IPS-18c (cell line): ENCODE data around the gene TUSC2.
"Not testable (repeated sequence)": the region's sequence is repeated elsewhere in the genome, so short reads cannot be mapped to it uniquely, and the experiment has no call there.

Experiments used
- H3K4me3 ChIP-seq: 2 replicates; pipeline ENCODE4 v1.7.0; 2013; ENCODE audit warnings: low read depth, mild to moderate bottlenecking, low read length, moderate library complexity; ENCODE audit not compliant: insufficient read depth
- H3K9me3 ChIP-seq: one replicate; pipeline ENCODE4 v1.6.1; 2013; ENCODE audit warnings: mild to moderate bottlenecking, low read length, moderate library complexity; ENCODE audit not compliant: control insufficient read depth, insufficient read depth

TUSC2 gene

GRCh38 chr3:50293079-50293801 is 34.8 kb downstream of the TUSC2 start:
- no peak overlapping the region for H3K4me3 ChIP-seq

DNA sequence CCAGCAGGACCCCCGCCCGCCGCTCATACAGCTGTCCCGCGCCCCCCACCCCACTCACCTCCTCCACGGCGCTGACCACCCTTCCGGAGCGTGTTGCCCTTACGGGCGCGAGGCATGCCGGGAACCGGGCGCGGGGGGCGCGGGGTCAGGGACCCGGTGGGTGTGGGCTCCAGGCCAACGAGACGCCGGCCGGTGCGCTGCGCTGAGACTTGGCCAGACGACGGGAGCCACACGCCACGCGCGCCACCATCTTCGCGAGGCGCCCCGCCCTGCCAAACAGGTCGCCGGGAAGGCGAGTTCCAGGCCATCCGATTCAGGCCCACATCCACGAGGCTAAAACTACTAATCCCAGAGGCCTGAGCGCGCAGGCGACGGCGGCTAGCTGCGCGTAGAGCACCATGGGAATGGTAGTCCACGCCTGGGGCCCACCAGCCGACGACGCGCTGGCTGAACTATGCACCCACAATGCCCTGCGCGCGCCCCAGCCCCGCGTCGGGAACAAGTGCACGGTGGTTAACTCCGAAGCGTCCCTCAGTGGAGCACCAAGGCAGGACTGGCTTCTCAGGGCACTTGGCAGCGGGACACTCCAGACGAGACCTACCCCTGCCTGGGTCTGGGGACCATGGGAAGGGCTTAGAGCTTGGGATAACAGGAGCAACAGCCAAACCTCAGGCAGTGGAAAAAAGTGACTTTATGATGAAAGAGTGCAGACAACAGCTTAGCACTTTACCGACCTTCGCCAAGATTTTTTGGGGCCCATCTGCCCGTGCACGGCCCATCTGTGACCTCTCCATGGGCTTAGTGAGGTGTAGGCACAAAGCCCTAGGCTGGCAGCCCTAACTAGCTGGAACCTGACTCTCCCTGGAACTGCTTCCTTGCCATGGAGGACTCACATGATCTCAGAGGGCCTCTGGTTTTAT is 35.6 kb downstream of the TUSC2 start, which contains the start of gene IFRD2:
Gene IFRD2, minus strand, starts transcription at position 271 of the 920 bp plus-strand sequence. Its CDS starts 155 bp downstream, at position 116.
- Histone ChIP-seq H3K4me3 (peak within 1 kb of the TSS; percentile 85), H3K9me3 (no peaks in the 10 kb centered on the region)

More at GRCh38 chr3:50293079-50293801, 34.8 kb downstream of the TUSC2 start:
- H3K9me3 ChIP-seq, result no peaks in the 10 kb centered on the region

GRCh38 chr3:50290161-50290641 is 37.8 kb downstream of the TUSC2 start:
- H3K4me3 ChIP-seq, result no peak overlapping the region
- no peaks in the 10 kb centered on the region for H3K9me3 ChIP-seq

- Histone ChIP-seq H3K9me3 (no peaks in the 10 kb centered on the region), H3K4me3 (no peak overlapping the region)
Observed at GRCh38 chr3:50289130-50289529, 38.9 kb downstream of the TUSC2 start.

- H3K9me3 ChIP-seq, result no peaks in the 10 kb centered on the region
- no peak overlapping the region for H3K4me3 ChIP-seq
Observed at GRCh38 chr3:50288387-50289007, 39.5 kb downstream of the TUSC2 start.

- no peak overlapping the region for H3K4me3 ChIP-seq
- no peaks in the 10 kb centered on the region for H3K9me3 ChIP-seq
Observed at GRCh38 chr3:50287262-50287661, 40.8 kb downstream of the TUSC2 start.

DNA sequence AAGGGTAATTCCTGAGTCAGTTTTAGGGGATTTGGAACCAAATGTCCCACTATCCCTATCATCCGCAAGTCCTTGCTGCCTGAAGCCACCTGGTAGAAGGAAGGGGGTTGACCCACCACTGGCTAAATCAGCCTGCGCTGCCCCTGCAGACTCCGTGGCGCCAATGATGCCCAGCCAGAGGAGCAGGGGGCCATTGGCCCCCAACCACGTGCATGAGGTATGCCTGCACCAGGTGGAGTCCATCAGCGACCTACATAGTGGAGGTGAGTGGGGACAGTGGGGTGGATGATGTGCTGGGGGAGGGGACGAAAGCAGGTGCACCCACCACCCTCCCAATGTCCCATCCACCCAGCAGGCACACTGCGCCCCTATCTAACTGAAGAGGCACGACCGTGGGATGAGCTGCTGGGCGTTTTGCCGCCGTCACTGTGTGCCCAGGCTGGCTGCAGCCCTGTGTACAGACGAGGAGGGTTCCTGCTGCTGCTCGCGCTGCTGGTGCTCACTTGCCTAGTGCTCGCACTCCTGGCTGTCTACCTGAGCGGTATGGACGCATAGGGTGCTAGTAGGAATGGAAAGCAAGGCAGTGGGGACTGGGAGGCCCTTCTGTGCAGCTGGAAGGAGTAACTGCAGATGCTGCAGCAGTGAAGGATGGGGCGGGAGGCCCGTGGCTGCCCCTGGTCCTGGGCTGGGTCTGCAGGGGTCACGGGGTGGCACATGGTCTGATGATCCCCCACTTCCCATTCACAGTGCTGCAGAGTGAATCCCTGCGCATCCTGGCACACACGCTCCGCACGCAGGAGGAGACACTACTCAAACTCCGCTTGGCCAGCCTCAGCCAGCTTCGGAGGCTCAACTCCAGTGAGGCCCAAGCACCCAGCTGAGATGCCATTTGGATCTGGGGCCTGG is 41.4 kb downstream of the TUSC2 start:
- Histone ChIP-seq H3K9me3 (no peaks in the 10 kb centered on the region), H3K4me3 (no peak overlapping the region)

DNA sequence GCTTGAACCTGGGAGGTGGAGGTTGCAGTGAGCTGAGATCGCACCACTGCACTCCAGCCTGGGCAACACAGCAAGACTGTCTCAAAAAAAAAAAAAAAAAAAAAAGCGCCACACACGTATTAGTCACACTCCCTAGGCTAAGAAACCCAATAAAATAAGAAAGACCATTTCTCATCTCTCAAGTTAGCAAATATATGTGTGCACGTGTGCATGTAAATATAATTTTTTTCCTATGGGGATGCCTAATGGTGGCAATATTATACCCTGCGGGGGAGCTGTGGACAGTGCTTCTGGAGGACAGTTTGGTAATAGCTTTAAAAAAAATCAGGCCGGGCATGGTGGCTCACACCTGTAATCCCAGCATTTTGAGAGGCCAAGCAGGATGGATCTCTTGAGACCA is 43.9 kb downstream of the TUSC2 start:
- H3K9me3 ChIP-seq, H3K4me3 ChIP-seq: not testable (repeated sequence)

GRCh38 chr3:50279255-50280016 is 48.6 kb downstream of the TUSC2 start:
- Histone ChIP-seq H3K4me3 (no peak overlapping the region), H3K9me3 (no peaks in the 10 kb centered on the region)

DNA sequence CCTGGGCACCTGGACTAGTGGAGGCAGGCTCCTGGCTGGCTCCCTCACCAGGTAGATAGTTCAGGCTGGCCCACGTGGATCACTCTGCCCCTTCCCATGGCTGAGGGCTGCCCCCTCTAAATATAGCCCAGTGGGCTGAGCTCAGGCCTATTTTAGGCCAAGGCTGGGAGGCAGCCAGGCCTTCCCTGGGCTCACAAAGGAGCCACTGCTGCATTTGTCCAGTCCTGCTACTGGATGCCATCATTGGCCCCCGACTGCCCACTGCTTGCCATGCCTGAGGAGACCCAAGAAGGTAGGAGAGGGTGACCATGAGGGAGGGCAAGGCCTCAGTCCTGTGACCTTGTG is 49.2 kb downstream of the TUSC2 start, which contains the start of gene LSMEM2:
Gene LSMEM2, plus strand, starts transcription at position 208 of the 345 bp plus-strand sequence. Its CDS starts 27 bp downstream, at position 235.
- H3K4me3 ChIP-seq, result no peak within 1 kb of the TSS
- H3K9me3 ChIP-seq, result no peaks in the 10 kb centered on the region

- H3K4me3 ChIP-seq, result no peak overlapping the region
- no peaks in the 10 kb centered on the region for H3K9me3 ChIP-seq
Observed at GRCh38 chr3:50278123-50278879, 49.7 kb downstream of the TUSC2 start.

DNA sequence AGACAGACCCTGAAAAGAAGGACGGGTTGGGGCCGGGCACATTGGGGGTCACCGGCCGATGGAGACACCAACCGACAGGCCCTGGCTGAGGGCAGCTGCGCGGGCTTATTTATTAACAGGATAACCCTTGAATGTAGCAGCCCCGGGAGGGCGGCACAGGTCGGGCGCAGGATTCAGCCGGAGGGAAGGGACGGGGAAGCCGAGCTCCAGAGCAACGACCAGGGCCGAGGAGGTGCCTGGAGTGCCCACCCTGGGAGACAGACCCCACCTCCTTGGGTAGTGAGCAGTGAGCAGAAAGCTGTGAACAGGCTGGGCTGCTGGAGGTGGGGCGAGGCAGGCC is 51.3 kb downstream of the TUSC2 start:
- Histone ChIP-seq H3K4me3 (no peak overlapping the region; the same call in 1 of the 2 replicates), H3K9me3 (no peaks in the 10 kb centered on the region)

DNA sequence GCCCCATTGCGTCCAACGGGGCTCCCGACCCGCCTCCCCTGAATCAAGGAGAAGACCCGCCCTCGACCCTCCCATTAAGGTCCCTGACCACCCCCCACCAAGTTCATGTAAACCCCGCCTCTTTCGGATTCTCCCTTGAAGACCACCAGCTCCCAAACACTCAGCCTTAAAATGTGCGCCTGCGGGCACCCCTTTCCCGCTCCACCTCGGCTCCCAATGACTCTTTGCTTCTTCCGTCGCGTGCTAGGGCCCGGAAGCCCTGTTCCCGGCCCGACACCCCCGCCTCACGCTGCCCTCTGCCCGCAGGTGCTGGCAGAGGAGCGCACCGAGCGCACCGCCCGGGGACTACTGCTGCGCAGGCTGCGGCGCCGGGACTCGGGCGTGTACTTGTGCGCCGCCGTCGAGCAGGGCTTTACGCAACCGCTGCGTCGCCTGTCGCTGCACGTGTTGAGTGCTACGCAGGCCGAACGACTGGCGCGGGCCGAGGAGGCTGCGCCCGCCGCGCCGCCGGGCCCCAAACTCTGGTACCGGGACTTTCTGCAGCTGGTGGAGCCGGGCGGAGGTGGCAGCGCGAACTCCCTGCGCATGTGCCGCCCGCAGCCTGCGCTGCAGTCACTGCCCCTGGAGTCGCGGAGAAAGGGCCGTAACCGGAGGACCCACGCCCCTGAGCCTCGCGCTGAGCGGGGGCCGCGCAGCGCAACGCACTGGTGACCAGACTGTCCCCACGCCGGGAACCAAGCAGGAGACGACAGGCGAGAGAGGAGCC is 51.8 kb downstream of the TUSC2 start:
- Histone ChIP-seq H3K4me3 (peak overlapping the region; percentile 43), H3K9me3 (no peaks in the 10 kb centered on the region)

GRCh38 chr3:50275141-50275995 is 52.7 kb downstream of the TUSC2 start:
- Histone ChIP-seq H3K4me3 (peak overlapping the region; percentile 43), H3K9me3 (no peaks in the 10 kb centered on the region)
